Lower leg skin (tissue), 4 donors: ENCODE results near the gene IL1R1. TPM values are rescaled to one million over a fixed set of nuclear protein-coding genes. Genes with fewer than 3 reads are reported as not detected.
"Not testable (repeated sequence)": the region's sequence is repeated elsewhere in the genome, so short reads cannot be mapped to it uniquely, and the experiment has no call there.

Experiments
- DNase-seq, 2 donors: peaks; one replicate each; pipeline ENCODE4 v3.0.0-alpha.2; 2019; ENCODE audit warnings: low spot score in 2 of 2
- H3K4me3 ChIP-seq: fragments of 200-600 bp; sonication (generic); 2 replicates; pipeline ENCODE4 v1.5.1; 2017; ENCODE audit warnings: mild to moderate bottlenecking, low read depth; ENCODE audit not compliant: poor library complexity, severe bottlenecking
- POLR2A ChIP-seq, 2 donors: fragments of 450-650 bp; IDR thresholded peaks; one replicate each; pipeline ENCODE4 v1.6.1; 2016 to 2017; ENCODE audit warnings: antibody characterized with exemption in 2 of 2, mild to moderate bottlenecking in 1 of 2, moderate library complexity in 1 of 2
- WGBS, 2 donors: methylation state at CpG; one replicate each; pipeline ENCODE4 v1.1.5; 2018; 5-methylcytosine and 5-hydroxymethylcytosine counted together
- intact Hi-C: fragments of 100-400 bp; cut with DNase I; formaldehyde crosslinking; loops from one replicate; pipeline ENCODE4 v1.15.0; 2023; ENCODE audit warnings: low total_unique reads
- total RNA-seq, 4 donors: library from RNA; depleted of rRNA; stranded (reverse); fragments of >200 nt; gene quantifications; one replicate each; pipeline ENCODE4 v1.1.0, GENCODE V29; 2016
- TF ChIP-seq, protein P1 (sequence below), 3 donors: fragments of 450-650 bp; IDR thresholded peaks; one replicate each; pipeline ENCODE4 v1.5.1; 2016; ENCODE audit warnings: antibody characterized with exemption in 3 of 3, mild to moderate bottlenecking in 3 of 3, moderate library complexity in 2 of 3

Gene IL1R1
- total RNA-seq, 4 donors from 2014 or later = 43.2 to 92.9 (median 53.0) TPM

DNA sequence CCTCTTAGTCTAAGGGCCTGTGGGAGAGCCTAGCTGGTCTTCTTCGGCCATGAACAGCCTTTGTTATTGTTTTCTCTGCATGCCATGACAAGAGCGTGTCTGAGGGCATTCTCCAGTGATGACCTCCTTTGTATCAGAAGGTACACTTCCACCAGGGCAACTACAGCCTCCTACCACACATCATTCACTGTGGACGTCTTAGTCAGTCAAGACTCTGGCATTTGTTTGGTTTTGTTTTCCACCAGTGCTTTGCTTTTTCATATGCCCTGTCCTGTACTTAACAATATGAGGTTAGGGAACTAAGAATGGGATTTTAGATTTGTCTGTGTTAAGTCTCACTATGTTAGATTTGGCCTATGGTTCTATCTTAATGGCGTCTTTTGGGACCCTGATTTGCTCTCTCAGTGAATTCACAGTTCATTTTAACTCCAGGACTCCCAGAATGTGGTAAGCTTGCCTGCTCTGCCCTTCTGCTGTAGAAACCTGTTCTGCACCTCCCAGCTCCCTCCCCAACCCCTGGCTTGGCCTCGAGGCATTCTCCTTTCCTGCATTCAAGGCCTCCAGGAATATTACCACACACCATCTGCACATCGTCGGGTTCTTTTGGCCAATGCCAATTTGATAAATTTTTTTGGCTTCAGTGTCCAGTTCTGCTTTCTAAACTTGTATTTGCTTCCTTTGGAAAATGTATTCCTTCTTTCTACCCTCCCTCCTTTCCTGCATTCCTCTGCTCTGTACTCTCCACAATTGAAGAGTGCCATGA lies 42.8 kb upstream of the IL1R1 start:
- TF ChIP-seq, protein P1, sequence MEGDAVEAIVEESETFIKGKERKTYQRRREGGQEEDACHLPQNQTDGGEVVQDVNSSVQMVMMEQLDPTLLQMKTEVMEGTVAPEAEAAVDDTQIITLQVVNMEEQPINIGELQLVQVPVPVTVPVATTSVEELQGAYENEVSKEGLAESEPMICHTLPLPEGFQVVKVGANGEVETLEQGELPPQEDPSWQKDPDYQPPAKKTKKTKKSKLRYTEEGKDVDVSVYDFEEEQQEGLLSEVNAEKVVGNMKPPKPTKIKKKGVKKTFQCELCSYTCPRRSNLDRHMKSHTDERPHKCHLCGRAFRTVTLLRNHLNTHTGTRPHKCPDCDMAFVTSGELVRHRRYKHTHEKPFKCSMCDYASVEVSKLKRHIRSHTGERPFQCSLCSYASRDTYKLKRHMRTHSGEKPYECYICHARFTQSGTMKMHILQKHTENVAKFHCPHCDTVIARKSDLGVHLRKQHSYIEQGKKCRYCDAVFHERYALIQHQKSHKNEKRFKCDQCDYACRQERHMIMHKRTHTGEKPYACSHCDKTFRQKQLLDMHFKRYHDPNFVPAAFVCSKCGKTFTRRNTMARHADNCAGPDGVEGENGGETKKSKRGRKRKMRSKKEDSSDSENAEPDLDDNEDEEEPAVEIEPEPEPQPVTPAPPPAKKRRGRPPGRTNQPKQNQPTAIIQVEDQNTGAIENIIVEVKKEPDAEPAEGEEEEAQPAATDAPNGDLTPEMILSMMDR (IDR thresholded peaks at IDR 0.05) = no peak
- no peak overlapping the region for H3K4me3 ChIP-seq
- DNase-seq = no peak
- WGBS, 2 donors = 70 to 74% methylated on average over 6 to 7 of the region's 7 CpGs
- intact Hi-C loops = no loop called here

DNA sequence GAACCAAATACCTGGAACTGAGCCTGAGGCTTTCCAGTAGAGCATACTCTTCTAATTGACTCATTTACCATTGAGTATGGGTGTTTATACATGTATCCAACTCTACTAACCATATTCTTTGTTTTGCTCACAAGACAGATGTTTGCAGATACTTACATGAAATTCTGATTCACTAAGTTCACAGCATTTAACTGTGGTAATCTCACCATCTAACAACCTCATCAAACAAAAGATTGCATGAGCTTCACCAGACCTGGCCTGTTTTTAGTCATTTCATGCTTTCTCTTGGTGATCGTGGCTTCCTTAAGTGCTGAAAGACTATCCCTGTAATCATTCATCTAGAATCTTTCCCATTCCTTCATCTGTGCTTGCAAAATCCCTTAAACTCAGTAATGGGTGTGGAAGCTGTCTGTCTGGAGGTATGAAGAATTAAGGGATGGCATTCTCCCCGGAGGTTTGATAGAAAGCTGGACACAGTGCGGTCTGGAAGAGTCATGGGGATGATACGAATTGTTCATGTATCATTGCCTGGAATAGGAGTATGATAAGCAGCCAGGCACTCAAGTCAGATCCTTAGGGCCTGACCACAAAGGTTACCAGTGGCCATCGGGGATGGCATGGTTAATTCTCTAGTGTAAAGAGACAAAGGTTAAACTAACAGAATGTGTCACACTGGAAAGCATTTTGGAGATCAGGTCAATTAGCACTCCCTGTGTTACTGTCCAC lies 42.0 kb upstream of the IL1R1 start:
- no peak for DNase-seq
- no peak overlapping the region for H3K4me3 ChIP-seq
- TF ChIP-seq, protein P1 (IDR thresholded peaks at IDR 0.05) = no peak
- no peak for TF ChIP-seq POLR2A (IDR thresholded peaks at IDR 0.05)
- 76 to 81% methylated on average over 5 of the region's 5 CpGs for WGBS, 2 donors
- intact Hi-C loops = no loop called here

DNA sequence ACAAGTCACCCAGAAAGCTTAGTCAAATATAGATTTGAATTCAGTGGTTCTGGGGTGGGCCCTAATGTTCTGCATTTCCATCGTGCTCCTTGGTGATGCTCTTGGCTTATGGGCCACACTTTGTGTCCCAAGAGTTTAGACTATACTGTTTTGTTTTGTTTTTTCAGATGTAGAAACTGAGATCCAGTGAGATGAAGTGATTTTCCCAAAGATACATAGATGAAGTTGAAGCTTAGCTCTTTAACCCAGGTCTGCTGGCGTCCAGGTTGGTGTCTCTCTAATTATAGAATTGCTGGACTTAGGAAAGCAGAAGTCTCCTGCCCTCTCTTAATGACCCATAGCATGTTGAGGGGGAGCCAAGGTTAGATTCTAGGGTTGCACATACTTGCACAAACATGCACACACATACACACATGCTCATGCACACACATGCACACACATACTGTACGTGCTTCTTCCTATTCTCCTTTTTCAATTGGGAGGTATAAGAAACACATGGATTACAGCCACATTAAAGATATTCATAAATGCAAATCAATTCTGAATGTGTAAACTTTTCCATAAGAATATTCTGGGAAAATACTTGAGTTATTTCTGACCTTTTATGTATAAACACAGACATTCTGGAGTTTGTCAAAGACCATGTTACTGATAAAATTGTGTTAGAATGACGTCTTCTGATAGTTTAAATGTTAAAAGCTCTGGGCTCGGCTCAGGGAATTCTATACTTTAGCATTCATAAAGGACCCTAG lies 41.3 kb upstream of the IL1R1 start:
- DNase-seq = no peak
- WGBS, 2 donors = 91 to 94% methylated on average over 5 of the region's 5 CpGs
- TF ChIP-seq, protein P1 (IDR thresholded peaks at IDR 0.05) = no peak
- TF ChIP-seq POLR2A (IDR thresholded peaks at IDR 0.05) = no peak
- no peak overlapping the region for H3K4me3 ChIP-seq
- intact Hi-C loops = no loop called here

DNA sequence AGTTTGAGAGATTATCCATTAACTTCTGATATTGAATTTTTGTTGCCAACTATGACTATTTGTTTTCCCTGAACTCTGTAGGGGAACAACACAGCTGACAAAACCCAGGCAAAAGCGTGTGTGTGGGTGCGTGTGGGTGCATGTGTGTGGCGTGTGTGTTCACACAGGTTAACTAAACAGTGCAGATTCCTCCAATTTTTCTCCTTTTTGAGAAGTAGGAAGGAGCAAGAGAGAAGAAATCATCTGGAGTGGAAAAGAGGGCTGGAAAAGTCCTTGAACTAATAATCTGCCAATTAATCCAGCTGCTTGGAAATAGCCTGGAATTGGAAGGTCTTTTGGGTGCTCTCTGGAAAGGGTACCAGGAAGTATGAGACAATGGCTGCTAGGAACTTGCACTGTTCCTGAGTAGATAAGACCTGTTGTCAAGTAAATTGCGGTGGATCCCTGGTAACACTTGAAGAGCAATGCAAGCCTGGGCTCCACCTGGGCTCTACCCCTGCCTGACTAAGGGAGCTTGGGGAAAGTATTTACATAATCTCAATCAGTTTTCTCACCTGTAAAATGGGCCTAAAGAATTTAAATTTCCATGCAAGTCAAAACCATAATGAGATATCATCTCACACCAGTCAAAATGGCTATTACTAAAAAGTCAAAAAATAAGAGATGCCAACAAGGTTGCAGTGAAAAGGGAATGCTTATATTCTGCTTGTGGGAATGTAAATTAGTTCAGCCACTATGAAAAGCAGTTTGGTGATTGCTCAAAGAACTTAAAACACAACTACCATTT lies 40.5 kb upstream of the IL1R1 start:
- H3K4me3 ChIP-seq = no peak overlapping the region
- 86 to 87% methylated on average over 4 of the region's 4 CpGs for WGBS, 2 donors
- no peak for DNase-seq
- intact Hi-C loops = no loop called here
- no peak for TF ChIP-seq POLR2A (IDR thresholded peaks at IDR 0.05)
- TF ChIP-seq, protein P1 (IDR thresholded peaks at IDR 0.05) = no peak

DNA sequence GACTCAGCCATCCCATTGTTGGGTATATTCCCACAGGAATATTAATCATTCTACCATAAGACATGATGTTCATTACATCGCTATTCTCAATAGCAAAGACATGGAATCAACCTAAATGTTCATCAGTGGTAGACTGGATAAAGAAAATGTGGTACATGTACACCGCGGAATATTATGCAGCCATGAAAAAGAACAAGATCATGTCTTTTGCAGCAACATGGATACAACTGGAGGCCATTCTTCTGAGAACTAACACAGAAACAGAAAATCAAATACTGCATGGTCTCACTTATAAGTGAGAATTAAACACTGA lies 40.0 kb upstream of the IL1R1 start:
- WGBS, 2 donors = 65 to 78% methylated on average over 3 of the region's 3 CpGs
- intact Hi-C loops, H3K4me3 ChIP-seq, DNase-seq: not testable (repeated sequence)
